K562 (cell line): ENCODE measurements around the gene HAPSTR1. TPM values are rescaled to one million over a fixed set of nuclear protein-coding genes. Genes with fewer than 3 reads are reported as not detected.

ENCODE experiments used
- ATAC-seq: fragments of 200-7000 bp; cut with Tn5 transposase; 3 replicates; pipeline ENCODE4 v1.9.1; 2020; ENCODE audit warnings: moderate library complexity
- BruUV-seq: library from RNA; stranded (reverse); fragments of 400-500 nt; replicated peaks from 2 replicates; lab custom pipeline; 2021; lab: Mats Ljungman, UMichigan
- CTCF ChIA-PET: fragments of 300-600 bp; formaldehyde crosslinking; extraction: SDS; loops from one replicate; lab custom pipeline; 2021; ENCODE audit warnings: low intra/inter-chr PET ratio; lab: Yijun Ruan, JAX
- POLR2A ChIA-PET: fragments of 300-600, 350-650 bp; sonication (Branson Sonifier 250); formaldehyde crosslinking; extraction: SDS; loops from one replicate; lab custom pipeline; 2021; ENCODE audit warnings: antibody characterized with exemption, inconsistent platforms; lab: Yijun Ruan, JAX
- DNase-seq, 4 experiments: peaks; one replicate each; pipeline versions ENCODE4 v3.0.0 to v3.0.0-alpha.2; 2011 to 2018; ENCODE audit warnings: low spot score in 3 of 4, mixed read lengths in 3 of 4; ENCODE audit errors: extremely low read depth in 1 of 4
- FAIRE-seq: peaks from 2 replicates; lab custom pipeline; 2011; peaks lifted over from hg19 to GRCh38; lab: Jason Lieb, UNC
- H2AFZ ChIP-seq: 2 replicates; pipeline ENCODE4 v1.6.0; 2011; ENCODE audit warnings: low read depth, low read length, control low read depth, inconsistent platforms
- H3K27ac ChIP-seq: fragments of 200-600 bp; 3 replicates; pipeline ENCODE4 v1.8.0; 2011; ENCODE audit warnings: low read depth, mild to moderate bottlenecking, control low read depth, inconsistent platforms, low read length, moderate library complexity, mixed read lengths; ENCODE audit errors: extremely low read depth
- H3K27me3 ChIP-seq, 2 experiments: fragments of 300-600 bp in 1 of 2; 2 replicates in 1 of 2; 3 replicates in 1 of 2; pipeline versions ENCODE4 v1.6.0 to v1.8.0; 2011; ENCODE audit warnings: inconsistent platforms in 2 of 2, low read length in 2 of 2, mild to moderate bottlenecking in 1 of 2, mixed read lengths in 1 of 2, moderate library complexity in 1 of 2; ENCODE audit not compliant: control insufficient read depth in 2 of 2, insufficient read depth in 2 of 2
- H3K36me3 ChIP-seq: fragments of 300-600 bp; 3 replicates; pipeline ENCODE4 v1.8.0; 2011; ENCODE audit warnings: mild to moderate bottlenecking, low read length, inconsistent platforms; ENCODE audit not compliant: control insufficient read depth, insufficient read depth
- H3K4me1 ChIP-seq, 2 experiments: fragments of 200-600 bp in 1 of 2; replicated peaks in 1 of 2; 2 replicates in 1 of 2; 3 replicates in 1 of 2; pipeline versions ENCODE4 v1.5.1 to v1.8.0; 2011; ENCODE audit warnings: inconsistent platforms in 2 of 2, low read length in 2 of 2, mild to moderate bottlenecking in 1 of 2, mixed read lengths in 1 of 2, moderate library complexity in 1 of 2; ENCODE audit not compliant: control insufficient read depth in 2 of 2, insufficient read depth in 2 of 2
- H3K4me2 ChIP-seq: 2 replicates; pipeline ENCODE4 v1.6.1; 2011; ENCODE audit warnings: low read length, control low read depth, inconsistent platforms, mixed read lengths; ENCODE audit not compliant: insufficient read depth
- H3K4me3 ChIP-seq: fragments of 200-600 bp; sonication (generic), shearing (Covaris generic); 2 replicates; pipeline ENCODE4 v1.5.1; 2016; ENCODE audit warnings: control low read depth, inconsistent platforms
- H3K79me2 ChIP-seq: fragments of 200-600 bp; 3 replicates; pipeline ENCODE4 v1.8.0; 2011; ENCODE audit warnings: low read length, inconsistent platforms; ENCODE audit not compliant: control insufficient read depth, insufficient read depth
- H3K9ac ChIP-seq, 2 experiments: 2 replicates each; pipeline versions ENCODE4 v1.6.0 to v1.6.1; 2011; ENCODE audit warnings: low read depth in 2 of 2, low read length in 2 of 2, control low read depth in 1 of 2, inconsistent platforms in 1 of 2, mild to moderate bottlenecking in 1 of 2, mixed read lengths in 1 of 2; ENCODE audit not compliant: insufficient read depth in 1 of 2
- H3K9me1 ChIP-seq: one replicate; pipeline ENCODE4 v1.6.0; 2011; ENCODE audit warnings: inconsistent platforms, mild to moderate bottlenecking, low read length, moderate library complexity; ENCODE audit not compliant: control insufficient read depth, insufficient read depth
- H3K9me3 ChIP-seq: replicated peaks from 2 replicates; pipeline ENCODE4 v1.5.1; 2011; ENCODE audit warnings: low read depth, low read length, inconsistent platforms; ENCODE audit not compliant: control insufficient read depth, insufficient read depth
- H4K20me1 ChIP-seq: replicated peaks from 2 replicates; pipeline ENCODE4 v1.6.1; 2011; ENCODE audit warnings: low read length, inconsistent platforms, mixed read lengths; ENCODE audit not compliant: control insufficient read depth, insufficient read depth
- MED1 ChIP-seq: sonication (generic); formaldehyde crosslinking; IDR thresholded peaks from 2 replicates; pipeline ENCODE4 v1.8.1; 2023; ENCODE audit warnings: missing genetic modification reagents, borderline replicate concordance
- TFAP4 ChIP-seq: sonication (generic); formaldehyde crosslinking; IDR thresholded peaks from 2 replicates; pipeline ENCODE4 v1.8.0; 2022; ENCODE audit warnings: missing genetic modification reagents, mild to moderate bottlenecking, moderate library complexity, borderline replicate concordance
- UBTF ChIP-seq, 2 experiments: IDR thresholded peaks; 2 replicates each; pipeline ENCODE4 v1.6.1; 2012; ENCODE audit warnings: improper control_type of control experiment in 2 of 2, low read depth in 2 of 2, low read length in 2 of 2, borderline replicate concordance in 1 of 2
- ZC3H8 ChIP-seq: fragments of 450-650 bp; IDR thresholded peaks from 2 replicates; pipeline ENCODE4 v1.6.1; 2017
- ZNF75A ChIP-seq: fragments of 450-650 bp; formaldehyde crosslinking; IDR thresholded peaks from 2 replicates; pipeline ENCODE4 v1.4.0; 2020; ENCODE audit warnings: mild to moderate bottlenecking
- WGBS: fragments of 100-300 bp; shearing (Covaris generic); methylation state at CpG from one replicate; pipeline ENCODE4 v1.1.6; 2016; ENCODE audit warnings: low coverage, mixed read lengths; ENCODE audit not compliant: insufficient coverage; ENCODE audit errors: missing lambda C conversion rate; 5-methylcytosine and 5-hydroxymethylcytosine counted together
- in situ Hi-C: fragments of 300-500 bp; cut with MboI; formaldehyde crosslinking; loops from 4 replicates; pipeline ENCODE4 v1.15.0; 2018; ENCODE audit warnings: inconsistent platforms, mixed read lengths
- intact Hi-C: fragments of 100-400 bp; cut with micrococcal nuclease; formaldehyde crosslinking; loops from 2 replicates; pipeline ENCODE4 v1.14.2; 2022
- polyA plus RNA-seq, 8 experiments: library from polyadenylated mRNA; depleted of rRNA in 4 of 8; stranded (reverse) in 5 of 8; unstranded in 3 of 8; fragments of >200 nt; fragmentation: Nextera tagmentation in 2 of 8; fragmentation: Illumina TruSeq in 1 of 8; extraction: Ambion mirVana in 2 of 8; extraction: Trizol in 1 of 8; gene quantifications; 2 replicates each; pipeline versions ENCODE4 v1.2.1 to v1.2.3, GENCODE V29; 2011 to 2014; ENCODE audit warnings: inconsistent platforms in 1 of 8, missing spikeins in 1 of 8
- total RNA-seq, 7 experiments: library from RNA; depleted of rRNA in 6 of 7; stranded (reverse); fragments of >200 nt in 6 of 7; fragmentation: Illumina TruSeq in 2 of 7; extraction: Trizol in 2 of 7; gene quantifications; 2 replicates each; pipeline versions ENCODE4 v1.2.1 to v1.2.3, GENCODE V29; 2011 to 2021; ENCODE audit warnings: low replicate concordance in 1 of 7

The HAPSTR1 gene
- total and polyA plus RNA-seq, 9 of the 15 experiments (the other 6 are each of a cell fraction or from before 2014, with no cell fraction given): 10.8 to 67.9 (median 36.5) TPM

- no TSS peak for BruUV-seq
- ChIA-PET CTCF (no interaction called here), POLR2A (interaction anchor here (1.0 to 2.3 kb wide), 2 partner anchors 13 to 29 kb away, joined by 4 to 9 read pairs; no protein-coding TSS in a partner anchor)
- Histone ChIP-seq H3K27ac (no peak overlapping the region), H3K4me1 (peaks cover 10 to 13% of the 10 kb centered on the region in 2 experiments), H3K9me3 (no peaks in the 10 kb centered on the region), H3K9ac (no peak overlapping the region), H3K36me3 (peaks cover 63% of the 10 kb centered on the region; the same call in 2 of the 3 replicates), H3K4me3 (no peak overlapping the region), H3K9me1 (no peaks in the 10 kb centered on the region), H3K79me2 (peaks cover 24% of the 10 kb centered on the region), H2AFZ (no peak overlapping the region), H3K4me2 (no peak overlapping the region), H4K20me1 (peaks cover 19% of the 10 kb centered on the region; the same call in 1 of the 2 replicates), H3K27me3 (no peaks in the 10 kb centered on the region)
- FAIRE-seq: no peak
- WGBS: 94% methylated on average over 6 of the region's 7 CpGs
- in situ Hi-C loops (no loop called here), intact Hi-C loops (no loop called here)
- ATAC-seq: no peak
- TF ChIP-seq MED1 (CRISPR knock-in tag): no peak
- TF ChIP-seq UBTF (IDR thresholded peaks at IDR 0.05; ENCODE audit: borderline replicate concordance in 1 of 2, low read depth in 2 of 2, low read length in 2 of 2): no peak
- TF ChIP-seq TFAP4 (CRISPR knock-in tag): no peak
- TF ChIP-seq ZC3H8: no peak
- no peak for TF ChIP-seq ZNF75A
- DNase-seq: no peak
Measured at GRCh38 chr16:9123401-9123800, 32.0 kb downstream of the HAPSTR1 start.
